Ovary (tissue), 3 donors: ENCODE measurements around the gene NOD2.

Experiments
- CTCF ChIP-seq, 3 donors: fragments of 450-650 bp in 2 of 3; fragments of 200-600 bp in 1 of 3; IDR thresholded peaks; one replicate each; pipeline versions ENCODE4 v1.5.1 to v1.8.0; 2016 to 2022; ENCODE audit warnings: antibody characterized with exemption in 3 of 3, mild to moderate bottlenecking in 1 of 3
- POLR2A ChIP-seq: fragments of 450-650 bp; IDR thresholded peaks from one replicate; pipeline ENCODE4 v1.6.1; 2017; ENCODE audit warnings: antibody characterized with exemption, mild to moderate bottlenecking, moderate library complexity
- donor health status: DM: no; HTN: no; CAD: no.

DNA sequence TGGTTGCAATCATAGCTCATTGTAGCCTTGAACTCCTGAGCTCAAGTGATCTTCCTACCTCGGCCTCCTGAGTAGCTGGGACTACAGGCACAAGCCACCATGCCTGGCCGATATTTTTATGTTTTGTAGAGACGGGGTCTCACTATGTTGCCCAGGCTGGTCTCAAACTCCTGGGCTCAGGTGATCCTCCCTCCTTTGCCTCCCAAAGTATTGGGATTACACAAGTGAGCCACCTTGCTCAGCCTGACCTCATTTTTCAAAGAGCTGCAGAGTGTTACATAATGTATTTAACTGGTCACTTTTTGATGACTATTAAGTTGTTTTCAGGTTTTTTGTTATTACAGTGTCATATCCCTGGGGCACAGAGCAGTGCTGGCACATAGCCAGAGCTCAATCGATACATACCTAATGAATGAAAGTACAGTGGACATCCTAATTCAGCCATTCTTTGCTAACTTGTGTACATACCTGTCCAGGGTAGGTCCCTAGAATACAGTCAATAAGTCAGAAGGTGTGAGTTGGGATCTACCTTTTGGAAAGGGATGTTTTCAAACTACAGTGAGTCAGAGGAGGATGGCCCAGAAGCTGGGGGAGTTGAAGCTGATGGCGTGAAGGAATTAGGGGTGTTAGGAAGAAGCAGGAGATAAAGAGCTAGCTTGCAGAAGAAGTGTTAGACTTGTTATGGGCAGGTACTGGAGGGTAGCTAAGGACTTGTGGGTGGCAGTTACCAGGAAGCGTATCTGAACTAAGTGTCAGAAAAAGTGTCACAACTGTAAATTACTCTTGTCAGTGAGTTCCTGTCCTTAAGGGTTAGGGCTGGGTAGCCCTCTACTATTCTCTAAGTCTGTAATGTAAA, 28.4 kb downstream of the NOD2 start:
- TF ChIP-seq CTCF (IDR thresholded peaks at IDR 0.05) (no peak), POLR2A (no peak)
